Gastroesophageal sphincter (tissue), 4 donors: ENCODE measurements around the gene LILRB4. TPM values are rescaled to one million over a fixed set of nuclear protein-coding genes. Genes with fewer than 3 reads are reported as not detected.

Experiments used
- ATAC-seq: fragments of 150-250 bp; one replicate; pipeline ENCODE4 v1.9.1; 2016; ENCODE audit warnings: mild to moderate bottlenecking, moderate library complexity
- H3K27ac ChIP-seq, 4 donors: fragments of 200-600 bp; sonication (generic) in 3 of 4; 1 replicate in 3 of 4; 2 replicates in 1 of 4; pipeline ENCODE4 v1.5.1; 2016 to 2019
- H3K27me3 ChIP-seq: fragments of 200-600 bp; sonication (generic); one replicate; pipeline ENCODE4 v1.5.1; 2019
- H3K36me3 ChIP-seq, 2 donors: fragments of 200-600 bp; sonication (generic); one replicate each; pipeline ENCODE4 v1.5.1; 2019; ENCODE audit warnings: control low read depth in 1 of 2
- H3K4me1 ChIP-seq, 3 donors: fragments of 200-600 bp; sonication (generic); 1 replicate in 2 of 3; 2 replicates in 1 of 3; pipeline ENCODE4 v1.5.1; 2016 to 2019; ENCODE audit warnings: control low read depth in 2 of 3
- H3K4me3 ChIP-seq, 2 donors: fragments of 200-600 bp; sonication (generic); one replicate each; pipeline ENCODE4 v1.5.1; 2019; ENCODE audit warnings: mild to moderate bottlenecking in 1 of 2, moderate library complexity in 1 of 2
- H3K9me3 ChIP-seq, 3 donors: fragments of 200-600 bp; sonication (generic); one replicate each; pipeline ENCODE4 v1.5.1; 2017 to 2019; ENCODE audit warnings: control low read depth in 2 of 3
- EP300 ChIP-seq: sonication (generic); formaldehyde crosslinking; IDR thresholded peaks from one replicate; pipeline ENCODE4 v1.6.1; 2017; ENCODE audit warnings: antibody characterized with exemption, mild to moderate bottlenecking
- POLR2A ChIP-seq, 2 donors: fragments of 450-650 bp; IDR thresholded peaks; one replicate each; pipeline ENCODE4 v1.6.1; 2017; ENCODE audit warnings: antibody characterized with exemption in 2 of 2, mild to moderate bottlenecking in 2 of 2, moderate library complexity in 1 of 2
- POLR2AphosphoS5 ChIP-seq: sonication (generic); formaldehyde crosslinking; IDR thresholded peaks from one replicate; pipeline ENCODE4 v1.6.1; 2017; ENCODE audit warnings: antibody characterized with exemption
- WGBS, 2 donors: methylation state at CpG; one replicate each; pipeline ENCODE4 v1.1.5; 2018; ENCODE audit warnings: low coverage in 1 of 2; 5-methylcytosine and 5-hydroxymethylcytosine counted together
- total RNA-seq, 4 donors: library from RNA; depleted of rRNA; stranded (reverse); fragments of >200 nt; gene quantifications; one replicate each; pipeline ENCODE4 v1.1.0, GENCODE V29; 2016
- TF ChIP-seq, protein P1 (sequence below), 4 experiments: fragments of 200-600 bp in 2 of 4; fragments of 450-650 bp in 2 of 4; sonication (generic) in 1 of 4; IDR thresholded peaks; one replicate each; pipeline ENCODE4 v1.5.1; 2017 to 2019; ENCODE audit warnings: antibody characterized with exemption in 4 of 4, mild to moderate bottlenecking in 2 of 4, moderate library complexity in 2 of 4

LILRB4 gene
- total RNA-seq, 4 donors from 2014 or later, result 0.77 to 14.3 (median 2.5) TPM

DNA sequence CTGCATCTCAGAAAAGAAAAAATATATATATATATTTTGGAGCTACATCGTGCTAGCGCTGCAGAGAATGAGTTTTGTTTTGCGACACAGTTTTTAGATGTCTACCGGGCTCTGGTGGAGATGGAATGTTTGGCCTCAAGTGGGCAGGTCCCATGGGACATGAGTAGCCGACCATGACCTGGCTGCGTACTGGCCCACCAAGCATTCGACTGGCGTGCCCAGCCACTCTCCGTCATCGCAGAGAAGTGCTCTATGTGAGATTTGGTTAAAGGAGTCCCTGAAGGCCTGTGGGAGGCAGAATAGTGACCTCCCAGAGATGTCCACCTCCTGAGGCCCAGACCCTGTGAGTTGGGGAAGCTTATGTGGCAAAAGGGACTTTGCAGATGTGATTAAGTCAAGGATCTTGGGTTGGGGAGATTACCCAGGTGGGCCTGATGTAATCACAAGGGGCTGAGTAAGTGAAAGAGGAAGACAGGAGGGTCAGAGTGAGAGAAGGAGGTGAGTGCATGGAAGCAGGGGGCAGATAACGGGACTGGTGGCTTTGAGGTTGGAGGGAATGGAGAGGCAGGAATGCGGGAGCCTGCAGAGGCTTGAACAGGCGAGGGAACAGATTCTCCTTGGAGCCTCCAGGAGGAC, 821 bp upstream of the LILRB4 start:
- WGBS, 2 donors, result 67 to 81% methylated on average over 3 to 13 of the region's 13 CpGs
- Histone ChIP-seq H3K4me3 (no peak overlapping the region), H3K36me3 (no peaks in the 10 kb centered on the region), H3K27ac (no peak overlapping the region), H3K9me3 (peaks cover 0 to 16% (median 0%) of the 10 kb centered on the region in 3 donors), H3K27me3 (peaks cover 37% of the 10 kb centered on the region), H3K4me1 (no peaks in the 10 kb centered on the region)
- ATAC-seq, result no peak
- TF ChIP-seq POLR2AphosphoS5, result no peak

DNA sequence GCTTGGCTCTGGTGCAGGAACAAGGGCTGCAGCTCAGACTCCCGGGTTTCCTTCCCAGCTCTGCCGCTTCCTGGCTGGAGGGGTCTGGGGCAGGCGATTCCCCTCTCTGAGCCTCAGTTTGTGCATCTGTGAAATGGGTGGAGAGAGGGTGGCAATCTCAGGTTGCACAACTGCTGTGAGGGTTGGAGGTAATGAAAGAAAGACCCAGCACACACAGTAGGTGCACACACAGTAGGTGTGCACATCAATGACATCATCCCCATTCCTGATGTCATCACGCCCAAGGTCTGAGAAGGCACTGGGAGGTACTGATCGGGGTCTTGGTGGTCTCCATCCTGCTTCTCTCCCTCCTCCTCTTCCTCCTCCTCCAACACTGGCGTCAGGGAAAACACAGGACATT, 2.7 kb downstream of the LILRB4 start:
- H3K27ac ChIP-seq, result no peak overlapping the region
- no peaks in the 10 kb centered on the region for H3K4me1 ChIP-seq
- TF ChIP-seq, protein P1, sequence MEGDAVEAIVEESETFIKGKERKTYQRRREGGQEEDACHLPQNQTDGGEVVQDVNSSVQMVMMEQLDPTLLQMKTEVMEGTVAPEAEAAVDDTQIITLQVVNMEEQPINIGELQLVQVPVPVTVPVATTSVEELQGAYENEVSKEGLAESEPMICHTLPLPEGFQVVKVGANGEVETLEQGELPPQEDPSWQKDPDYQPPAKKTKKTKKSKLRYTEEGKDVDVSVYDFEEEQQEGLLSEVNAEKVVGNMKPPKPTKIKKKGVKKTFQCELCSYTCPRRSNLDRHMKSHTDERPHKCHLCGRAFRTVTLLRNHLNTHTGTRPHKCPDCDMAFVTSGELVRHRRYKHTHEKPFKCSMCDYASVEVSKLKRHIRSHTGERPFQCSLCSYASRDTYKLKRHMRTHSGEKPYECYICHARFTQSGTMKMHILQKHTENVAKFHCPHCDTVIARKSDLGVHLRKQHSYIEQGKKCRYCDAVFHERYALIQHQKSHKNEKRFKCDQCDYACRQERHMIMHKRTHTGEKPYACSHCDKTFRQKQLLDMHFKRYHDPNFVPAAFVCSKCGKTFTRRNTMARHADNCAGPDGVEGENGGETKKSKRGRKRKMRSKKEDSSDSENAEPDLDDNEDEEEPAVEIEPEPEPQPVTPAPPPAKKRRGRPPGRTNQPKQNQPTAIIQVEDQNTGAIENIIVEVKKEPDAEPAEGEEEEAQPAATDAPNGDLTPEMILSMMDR (IDR thresholded peaks at IDR 0.05), result no peak
- TF ChIP-seq POLR2A (IDR thresholded peaks at IDR 0.05), result no peak
- no peak for TF ChIP-seq EP300
- no peak for TF ChIP-seq POLR2AphosphoS5
- no peaks in the 10 kb centered on the region for H3K36me3 ChIP-seq
- peaks cover 34% of the 10 kb centered on the region for H3K27me3 ChIP-seq
- 94% methylated on average over 3 of the region's 6 CpGs; no CpG with 5 or more reads in 1 of the 2 donors for WGBS, 2 donors
- peaks cover 0 to 45% (median 0%) of the 10 kb centered on the region in 3 donors for H3K9me3 ChIP-seq
- ATAC-seq, result no peak
- no peak overlapping the region for H3K4me3 ChIP-seq

DNA sequence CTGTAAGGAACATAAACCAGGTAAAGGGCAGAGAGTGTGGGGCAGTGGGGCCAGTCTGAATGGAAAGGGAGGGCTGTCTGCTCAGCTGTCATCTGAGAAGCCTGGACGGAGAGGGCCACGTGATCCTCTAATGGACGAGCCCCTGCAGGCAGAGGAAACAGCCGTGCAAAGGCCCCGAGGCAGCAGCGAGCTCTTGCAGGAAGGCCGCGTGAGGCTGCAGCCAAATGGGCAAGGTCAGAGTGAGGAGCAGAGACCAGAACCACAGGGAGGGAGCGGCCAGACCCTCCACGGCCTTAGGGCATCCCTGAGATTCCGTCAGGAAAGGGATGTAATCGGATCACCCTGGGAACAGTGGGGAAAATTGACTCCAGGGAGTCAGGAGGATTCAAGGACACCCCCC, 4.4 kb downstream of the LILRB4 start:
- Histone ChIP-seq H3K27ac (no peak overlapping the region), H3K4me1 (no peaks in the 10 kb centered on the region), H3K4me3 (no peak overlapping the region), H3K36me3 (no peaks in the 10 kb centered on the region), H3K9me3 (peaks cover 0 to 45% (median 0%) of the 10 kb centered on the region in 3 donors), H3K27me3 (peaks cover 51% of the 10 kb centered on the region)
- TF ChIP-seq POLR2AphosphoS5, result no peak
- TF ChIP-seq, protein P1 (IDR thresholded peaks at IDR 0.05), result no peak
- TF ChIP-seq EP300, result no peak
- no peak for TF ChIP-seq POLR2A (IDR thresholded peaks at IDR 0.05)
- no peak for ATAC-seq
- WGBS, 2 donors, result 82% methylated on average over 5 of the region's 12 CpGs; no CpG with 5 or more reads in 1 of the 2 donors

- H3K4me3 ChIP-seq, result no peak overlapping the region
- no peak overlapping the region for H3K27ac ChIP-seq
- no peak for ATAC-seq
- no peaks in the 10 kb centered on the region for H3K4me1 ChIP-seq
- peaks cover 0 to 45% (median 0%) of the 10 kb centered on the region in 3 donors for H3K9me3 ChIP-seq
- no peak for TF ChIP-seq POLR2A (IDR thresholded peaks at IDR 0.05)
- no peak for TF ChIP-seq EP300
- 50 to 67% methylated on average over 1 of the region's 1 CpG for WGBS, 2 donors
- peaks cover 56% of the 10 kb centered on the region for H3K27me3 ChIP-seq
- H3K36me3 ChIP-seq, result no peaks in the 10 kb centered on the region
These were observed 5.6 kb downstream of the LILRB4 start for GRCh38 chr19:54668353-54668752.

- no peak overlapping the region for H3K4me3 ChIP-seq
- peaks cover 32% of the 10 kb centered on the region for H3K27me3 ChIP-seq
- TF ChIP-seq EP300 (no peak), POLR2AphosphoS5 (no peak), POLR2A (IDR thresholded peaks at IDR 0.05) (no peak)
- TF ChIP-seq, protein P1 (IDR thresholded peaks at IDR 0.05), result no peak
- H3K4me1 ChIP-seq, result no peaks in the 10 kb centered on the region
- H3K36me3 ChIP-seq, result no peaks in the 10 kb centered on the region
- ATAC-seq, result no peak
- H3K9me3 ChIP-seq, result peaks cover 0 to 40% (median 0%) of the 10 kb centered on the region in 3 donors
- no peak overlapping the region for H3K27ac ChIP-seq
- WGBS, 2 donors, result 29 to 75% methylated on average over 1 to 2 of the region's 3 CpGs
These were observed 8.0 kb downstream of the LILRB4 start for GRCh38 chr19:54670576-54671357.

GRCh38 chr19:54673222-54673621, 10.4 kb downstream of the LILRB4 start:
- WGBS, 2 donors, result 57 to 70% methylated on average over 1 of the region's 1 CpG
- H3K4me3 ChIP-seq, result no peak overlapping the region
- H3K9me3 ChIP-seq, result peaks cover 0 to 16% (median 0%) of the 10 kb centered on the region in 3 donors
- no peaks in the 10 kb centered on the region for H3K4me1 ChIP-seq
- TF ChIP-seq EP300 (no peak), POLR2A (IDR thresholded peaks at IDR 0.05) (no peak), POLR2AphosphoS5 (no peak)
- TF ChIP-seq, protein P1 (IDR thresholded peaks at IDR 0.05), result no peak
- no peaks in the 10 kb centered on the region for H3K36me3 ChIP-seq
- H3K27ac ChIP-seq, result no peak overlapping the region
- peaks cover 43% of the 10 kb centered on the region for H3K27me3 ChIP-seq
- ATAC-seq, result no peak
